SK-N-SH (cell line): Measurements from ENCODE around the gene SDF2L1. TPM values are rescaled to one million over a fixed set of nuclear protein-coding genes. Genes with fewer than 3 reads are reported as not detected.

ENCODE experiments used
- CTCF ChIA-PET: fragments of 300-600, 350-600 bp; formaldehyde crosslinking; extraction: SDS; loops from one replicate; lab custom pipeline; 2021; lab: Yijun Ruan, JAX
- POLR2A ChIA-PET: fragments of 350-600 bp; sonication (Branson Sonifier 250); formaldehyde crosslinking; extraction: SDS; loops from one replicate; lab custom pipeline; 2020; ENCODE audit warnings: antibody characterized with exemption, inconsistent platforms; lab: Yijun Ruan, JAX
- DNase-seq: peaks from one replicate; pipeline ENCODE4 v3.0.0; 2012
- H2AFZ ChIP-seq: fragments of 200-600 bp; sonication (generic); 2 replicates; pipeline ENCODE4 v1.8.1; 2016; ENCODE audit warnings: antibody characterized with exemption, mild to moderate bottlenecking, low read depth
- H3F3A ChIP-seq: fragments of 200-600 bp; sonication (generic); replicated peaks from 2 replicates; pipeline ENCODE3; 2016; ENCODE audit warnings: antibody characterized with exemption, mild to moderate bottlenecking; ENCODE audit not compliant: insufficient read depth
- H3K27ac ChIP-seq, 2 experiments: fragments of 200-500 bp in 1 of 2; fragments of 200-600 bp in 1 of 2; sonication (Bioruptor generic) in 1 of 2; sonication (generic), shearing (Covaris generic) in 1 of 2; 2 replicates each; pipeline versions ENCODE4 v1.5.1 to v1.6.1; 2014 to 2016; ENCODE audit warnings: low read depth in 2 of 2, inconsistent platforms in 1 of 2, low read length in 1 of 2, mild to moderate bottlenecking in 1 of 2, mixed read lengths in 1 of 2
- H3K27me3 ChIP-seq: fragments of 200-600 bp; sonication (generic), shearing (Covaris generic); 2 replicates; pipeline ENCODE4 v1.6.1; 2016; ENCODE audit warnings: mixed run types; ENCODE audit not compliant: insufficient read depth
- H3K36me3 ChIP-seq, 2 experiments: fragments of 200-500 bp in 1 of 2; fragments of 200-600 bp in 1 of 2; sonication (Bioruptor generic) in 1 of 2; sonication (generic) in 1 of 2; replicated peaks in 1 of 2; 2 replicates each; pipeline versions ENCODE3 to v1.5.1; 2014 to 2016; ENCODE audit warnings: low read length in 1 of 2, mild to moderate bottlenecking in 1 of 2; ENCODE audit not compliant: insufficient read depth in 2 of 2, control insufficient read depth in 1 of 2
- H3K4me1 ChIP-seq, 2 experiments: fragments of 200-500 bp in 1 of 2; fragments of 200-600 bp in 1 of 2; sonication (Bioruptor generic) in 1 of 2; sonication (generic), shearing (Covaris generic) in 1 of 2; 2 replicates each; pipeline versions ENCODE4 v1.5.1 to v1.6.1; 2014 to 2016; ENCODE audit warnings: low read depth in 1 of 2, low read length in 1 of 2, mixed run types in 1 of 2; ENCODE audit not compliant: insufficient read depth in 2 of 2, control insufficient read depth in 1 of 2
- H3K4me2 ChIP-seq: fragments of 200-600 bp; sonication (generic), shearing (Covaris generic); 2 replicates; pipeline ENCODE4 v1.6.1; 2017; ENCODE audit warnings: mixed run types
- H3K4me3 ChIP-seq, 2 experiments: fragments of 200-500 bp in 1 of 2; fragments of 200-600 bp in 1 of 2; sonication (Bioruptor generic) in 1 of 2; sonication (generic), shearing (Covaris generic) in 1 of 2; 2 replicates each; pipeline versions ENCODE4 v1.5.1 to v1.8.1; 2014 to 2016; ENCODE audit warnings: low read depth in 2 of 2, inconsistent platforms in 1 of 2, low read length in 1 of 2, mild to moderate bottlenecking in 1 of 2, mixed read lengths in 1 of 2, moderate library complexity in 1 of 2
- H3K79me2 ChIP-seq: fragments of 200-600 bp; sonication (generic); 2 replicates; pipeline ENCODE4 v1.8.1; 2017; ENCODE audit warnings: mild to moderate bottlenecking; ENCODE audit not compliant: insufficient read depth
- H3K9ac ChIP-seq: fragments of 200-600 bp; sonication (generic); 2 replicates; pipeline ENCODE4 v1.6.1; 2017; ENCODE audit warnings: mixed run types
- H3K9me2 ChIP-seq: fragments of 200-600 bp; sonication (generic); 2 replicates; pipeline ENCODE4 v1.6.1; 2017; ENCODE audit warnings: mixed run types
- H3K9me3 ChIP-seq: fragments of 200-600 bp; sonication (generic); 2 replicates; pipeline ENCODE4 v1.6.1; 2017; ENCODE audit warnings: mixed run types, mild to moderate bottlenecking, moderate library complexity
- H4K20me1 ChIP-seq: fragments of 200-600 bp; sonication (generic); 2 replicates; pipeline ENCODE4 v1.6.1; 2017; ENCODE audit warnings: mild to moderate bottlenecking, mixed run types; ENCODE audit not compliant: insufficient read depth
- CHD2 ChIP-seq: fragments of 150-350 bp; IDR thresholded peaks from 2 replicates; pipeline ENCODE4 v1.6.1; 2018; ENCODE audit warnings: low read length; ENCODE audit not compliant: partially characterized antibody
- ELF1 ChIP-seq: IDR thresholded peaks from 2 replicates; pipeline ENCODE4 v1.4.0; 2012
- FOXJ3 ChIP-seq: sonication (generic); formaldehyde crosslinking; IDR thresholded peaks from 2 replicates; pipeline ENCODE4 v1.5.1; 2020; ENCODE audit warnings: mild to moderate bottlenecking, missing genetic modification reagents
- GABPA ChIP-seq: IDR thresholded peaks from 2 replicates; pipeline ENCODE4 v1.4.0; 2012; ENCODE audit warnings: low read depth, mild to moderate bottlenecking
- GATA2 ChIP-seq: sonication (generic); formaldehyde crosslinking; IDR thresholded peaks from 2 replicates; pipeline ENCODE4 v1.5.0; 2020; ENCODE audit warnings: mild to moderate bottlenecking, missing genetic modification reagents
- IRF3 ChIP-seq: fragments of 150-350 bp; IDR thresholded peaks from 2 replicates; pipeline ENCODE4 v1.6.1; 2016; ENCODE audit warnings: mild to moderate bottlenecking, low read depth, low read length
- JUND ChIP-seq: IDR thresholded peaks from 2 replicates; pipeline ENCODE4 v1.4.0; 2012
- MEF2A ChIP-seq: IDR thresholded peaks from 2 replicates; pipeline ENCODE4 v1.4.0; 2012; ENCODE audit warnings: low read depth, borderline replicate concordance
- NFIC ChIP-seq: IDR thresholded peaks from 2 replicates; pipeline ENCODE4 v1.4.0; 2012; ENCODE audit warnings: borderline replicate concordance
- PBX3 ChIP-seq: IDR thresholded peaks from 2 replicates; pipeline ENCODE4; 2012
- RCOR1 ChIP-seq: fragments of 150-350 bp; IDR thresholded peaks from 2 replicates; pipeline ENCODE4 v1.6.1; 2017; ENCODE audit warnings: antibody characterized with exemption, low read length
- REST ChIP-seq: IDR thresholded peaks from 2 replicates; pipeline ENCODE4 v1.6.1; 2012; ENCODE audit warnings: mild to moderate bottlenecking, low read depth, low read length, moderate library complexity
- RFX5 ChIP-seq: IDR thresholded peaks from 2 replicates; pipeline ENCODE4 v1.6.1; 2012; ENCODE audit warnings: mild to moderate bottlenecking, improper control_type of control experiment, low read length
- SIN3A ChIP-seq: IDR thresholded peaks from 2 replicates; pipeline ENCODE4 v1.6.1; 2012; ENCODE audit warnings: low read depth, mild to moderate bottlenecking, low read length, moderate library complexity, borderline replicate concordance
- SMC3 ChIP-seq: IDR thresholded peaks from 2 replicates; pipeline ENCODE4 v1.6.1; 2012; ENCODE audit warnings: low read depth, low read length, improper control_type of control experiment
- TAF1 ChIP-seq: IDR thresholded peaks from 2 replicates; pipeline ENCODE4 v1.6.1; 2012; ENCODE audit warnings: low read depth, mild to moderate bottlenecking, low read length, moderate library complexity, borderline replicate concordance
- TCF12 ChIP-seq: IDR thresholded peaks from 2 replicates; pipeline ENCODE4 v1.4.0; 2012
- TEAD4 ChIP-seq: IDR thresholded peaks from 2 replicates; pipeline ENCODE4 v1.4.0; 2012; ENCODE audit warnings: mild to moderate bottlenecking, borderline replicate concordance; ENCODE audit not compliant: insufficient read depth
- ZBTB33 ChIP-seq: IDR thresholded peaks from 2 replicates; pipeline ENCODE4 v1.4.0; 2012; ENCODE audit warnings: low read depth, borderline replicate concordance
- WGBS: methylation state at CpG from one replicate; pipeline ENCODE4 v1.1.6; 2017; ENCODE audit warnings: low lambda C conversion rate; 5-methylcytosine and 5-hydroxymethylcytosine counted together
- polyA plus RNA-seq, 3 experiments: library from polyadenylated mRNA; depleted of rRNA; stranded (reverse); fragments of >200 nt; gene quantifications; 2 replicates each; pipeline ENCODE4 v1.2.3, GENCODE V29; 2012

Gene SDF2L1
- polyA plus RNA-seq, 1 of the 3 experiments (the other 2 are of a cell fraction), result 60.9 TPM

GRCh38 chr22:21598302-21598701 is 43.8 kb upstream of the SDF2L1 start:
- peaks cover 96% of the 10 kb centered on the region for H4K20me1 ChIP-seq
- ChIA-PET POLR2A (no interaction called here), CTCF (interaction anchor here (0.7 kb wide), 1 partner anchor 45 kb away, joined by 3 read pairs; no protein-coding TSS in a partner anchor)

GRCh38 chr22:21599053-21599893 is 42.8 kb upstream of the SDF2L1 start:
- H3K36me3 ChIP-seq, result peaks cover 14 to 33% of the 10 kb centered on the region in 2 experiments
- no peaks in the 10 kb centered on the region for H3K4me1 ChIP-seq
- no peaks in the 10 kb centered on the region for H3K9me2 ChIP-seq
- no peak overlapping the region for H3K27ac ChIP-seq
- H3K9ac ChIP-seq, result no peak overlapping the region
- H3K4me2 ChIP-seq, result no peak overlapping the region
- no peak for TF ChIP-seq GABPA
- no peak for TF ChIP-seq MEF2A
- TF ChIP-seq SIN3A, result no peak
- no peak for TF ChIP-seq ELF1
- no peak for TF ChIP-seq REST
- no peak for TF ChIP-seq ZBTB33
- no peak for TF ChIP-seq CHD2
- TF ChIP-seq IRF3, result no peak
- no peak for TF ChIP-seq RCOR1
- TF ChIP-seq FOXJ3 (CRISPR knock-in tag), result no peak
- TF ChIP-seq JUND, result no peak
- TF ChIP-seq SMC3, result no peak
- TF ChIP-seq TCF12, result no peak
- TF ChIP-seq GATA2, result no peak
- TF ChIP-seq TAF1, result no peak
- no peak for TF ChIP-seq PBX3
- TF ChIP-seq RFX5, result no peak
- TF ChIP-seq TEAD4, result no peak
- ChIA-PET CTCF (interaction anchor here (0.8 kb wide), 1 partner anchor 30 kb away, joined by 3 read pairs; no protein-coding TSS in a partner anchor), POLR2A (no interaction called here)
- 87% methylated on average over 6 of the region's 6 CpGs for WGBS
- H2AFZ ChIP-seq, result no peak overlapping the region
- H3K4me3 ChIP-seq, result no peak overlapping the region
- no peaks in the 10 kb centered on the region for H3F3A ChIP-seq
- DNase-seq, result no peak
- no peaks in the 10 kb centered on the region for H3K9me3 ChIP-seq
- peaks cover 100% of the 10 kb centered on the region for H3K79me2 ChIP-seq
- peaks cover 95% of the 10 kb centered on the region for H4K20me1 ChIP-seq
- no peaks in the 10 kb centered on the region for H3K27me3 ChIP-seq

More at GRCh38 chr22:21598302-21598701, 43.8 kb upstream of the SDF2L1 start:
- 98% methylated on average over 3 of the region's 3 CpGs for WGBS
- Histone ChIP-seq H3K4me2 (no peak overlapping the region), H3K36me3 (peaks cover 24 to 41% of the 10 kb centered on the region in 2 experiments), H3F3A (no peaks in the 10 kb centered on the region), H3K4me1 (no peaks in the 10 kb centered on the region), H3K79me2 (peaks cover 100% of the 10 kb centered on the region), H3K27ac (no peak overlapping the region), H3K4me3 (no peak overlapping the region), H3K9me2 (no peaks in the 10 kb centered on the region), H3K9ac (no peak overlapping the region), H3K27me3 (no peaks in the 10 kb centered on the region), H2AFZ (no peak overlapping the region), H3K9me3 (no peaks in the 10 kb centered on the region)
- no peak for TF ChIP-seq NFIC
- DNase-seq, result no peak
